Activated T-cell treated with anti-CD3 and anti-CD28 coated beads, Interleukin-2, amount 50 U/mL, for 1 hour (primary cell): ENCODE results near the gene FAM185A.
"Not testable (repeated sequence)": the region's sequence is repeated elsewhere in the genome, so short reads cannot be mapped to it uniquely, and the experiment has no call there.

Source experiments
- DNase-seq: peaks from one replicate; pipeline ENCODE4 v3.0.0-alpha.2; 2020

The FAM185A gene

DNA sequence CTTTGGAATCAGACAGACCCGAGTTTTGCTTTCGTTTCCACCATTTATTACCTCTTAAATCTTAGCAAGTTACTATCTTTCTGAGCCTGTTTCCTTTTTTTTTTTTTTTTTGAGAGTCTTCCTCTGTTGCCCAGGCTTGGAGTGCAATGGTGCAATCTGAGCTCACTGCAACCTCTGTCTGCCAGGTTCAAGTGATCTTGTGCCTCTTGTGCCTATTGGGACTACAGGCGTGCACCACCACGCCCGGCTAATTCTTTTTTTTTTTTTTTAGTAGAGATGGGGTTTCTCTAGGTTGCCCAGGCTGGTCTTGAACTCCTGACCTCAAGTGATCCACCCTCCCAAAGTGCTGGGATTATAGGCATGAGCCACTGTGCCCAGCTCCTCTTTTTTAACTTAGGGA lies 84.5 kb downstream of the FAM185A start:
- DNase-seq = no peak

- no peak for DNase-seq
These were observed 85.7 kb downstream of the FAM185A start for GRCh38 chr7:102834466-102834865.

- no peak for DNase-seq
These were observed 86.2 kb downstream of the FAM185A start for GRCh38 chr7:102834999-102835398.

DNA sequence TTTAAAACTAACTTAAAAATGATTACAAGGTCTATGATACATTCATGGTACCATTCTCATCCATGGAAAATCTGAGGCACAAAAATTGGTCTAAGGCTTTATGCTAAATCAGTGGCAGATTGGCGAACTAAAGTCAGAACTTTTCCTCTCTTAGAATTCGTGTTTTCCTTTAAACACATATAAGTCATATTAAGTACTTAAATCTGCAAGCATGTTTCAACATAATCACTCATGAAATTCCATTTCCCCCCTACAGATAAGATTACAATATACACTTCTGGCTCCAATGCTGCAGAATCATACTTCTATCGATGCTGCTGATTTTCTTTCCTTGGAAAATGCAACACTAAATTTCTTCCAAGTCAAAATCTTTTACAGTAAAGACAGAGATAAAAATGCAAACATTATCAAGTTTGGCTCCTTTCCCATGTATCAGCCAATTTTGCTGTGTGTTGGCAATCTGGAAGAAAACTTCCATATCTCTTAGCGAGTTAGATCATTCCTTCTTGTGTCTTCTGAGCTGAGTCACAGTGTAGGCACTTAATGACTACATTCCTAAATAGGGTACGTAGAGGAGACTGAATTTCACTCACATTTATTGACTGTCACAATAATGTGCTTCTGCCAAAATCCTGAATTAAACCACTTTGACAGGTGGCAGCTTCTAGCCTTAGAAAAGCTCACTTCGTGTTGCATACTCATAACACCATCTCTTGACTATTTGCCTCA lies 87.6 kb downstream of the FAM185A start:
- DNase-seq = no peak

GRCh38 chr7:102836977-102837376 lies 88.2 kb downstream of the FAM185A start:
- no peak for DNase-seq

DNA sequence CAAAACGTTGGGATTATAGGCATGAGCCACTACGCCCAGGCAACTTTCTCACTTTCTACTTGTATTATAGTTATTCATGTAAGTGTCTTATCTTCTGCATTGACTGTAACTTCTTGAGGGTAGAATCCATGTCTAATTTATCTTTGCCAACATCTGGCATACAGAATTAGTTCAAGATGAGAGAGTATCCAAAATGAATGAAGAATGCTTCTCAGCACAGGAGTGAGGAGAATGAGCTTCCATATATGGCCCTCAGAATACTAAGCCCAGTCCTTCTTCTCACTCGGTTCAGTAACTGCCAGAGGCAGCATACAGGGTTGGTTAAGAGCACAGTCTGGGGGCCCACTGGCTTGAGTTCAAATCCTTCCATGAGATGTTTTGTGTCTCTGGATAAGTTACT lies 89.0 kb downstream of the FAM185A start:
- DNase-seq = no peak

GRCh38 chr7:102838572-102839101 lies 89.8 kb downstream of the FAM185A start:
- not testable (repeated sequence) for DNase-seq

DNA sequence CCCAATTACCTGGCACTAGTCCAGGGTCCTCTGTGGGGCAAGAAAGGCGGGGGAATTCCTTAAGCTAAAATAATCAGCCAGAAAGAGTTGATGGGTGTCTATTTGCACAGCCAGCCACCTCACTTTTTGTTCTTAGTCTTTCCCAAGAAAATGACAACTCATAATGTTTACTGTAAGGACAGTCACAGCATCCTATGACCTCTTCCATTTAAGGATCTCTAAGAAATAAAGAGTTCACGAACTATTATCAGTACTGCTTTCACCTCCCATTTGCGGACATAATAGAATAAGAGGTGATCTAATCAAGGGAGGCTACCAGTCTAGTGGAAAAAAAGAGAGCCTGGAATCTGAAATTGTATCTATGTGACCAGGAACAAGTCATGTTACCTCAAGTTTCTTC lies 91.6 kb downstream of the FAM185A start:
- DNase-seq = no peak

DNA sequence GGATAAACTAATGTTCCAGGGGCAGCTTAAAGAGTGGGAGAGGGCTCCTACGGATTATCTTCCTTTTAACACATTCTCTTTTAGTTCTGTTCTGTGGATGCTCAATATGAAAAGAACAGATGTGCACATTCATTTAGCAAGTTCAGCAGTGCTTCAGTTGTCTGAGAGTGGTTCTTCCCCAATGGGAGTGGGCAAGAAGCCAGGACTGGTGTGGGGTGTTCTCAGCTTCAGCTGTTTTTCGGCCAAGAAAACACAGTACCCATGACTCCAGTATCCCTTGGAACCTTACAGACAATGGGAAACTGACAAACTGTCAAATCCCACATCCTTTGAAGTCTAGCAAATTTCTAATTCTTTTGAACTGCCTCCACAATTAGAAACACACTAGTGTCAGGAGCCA lies 92.5 kb downstream of the FAM185A start:
- DNase-seq = no peak

- DNase-seq = no peak
These were observed 93.5 kb downstream of the FAM185A start for GRCh38 chr7:102842284-102842683.

GRCh38 chr7:102843850-102844249 lies 95.1 kb downstream of the FAM185A start:
- DNase-seq = no peak

- no peak for DNase-seq
These were observed 96.5 kb downstream of the FAM185A start for GRCh38 chr7:102845346-102845745.

GRCh38 chr7:102849079-102849478 lies 100.3 kb downstream of the FAM185A start:
- no peak for DNase-seq

DNA sequence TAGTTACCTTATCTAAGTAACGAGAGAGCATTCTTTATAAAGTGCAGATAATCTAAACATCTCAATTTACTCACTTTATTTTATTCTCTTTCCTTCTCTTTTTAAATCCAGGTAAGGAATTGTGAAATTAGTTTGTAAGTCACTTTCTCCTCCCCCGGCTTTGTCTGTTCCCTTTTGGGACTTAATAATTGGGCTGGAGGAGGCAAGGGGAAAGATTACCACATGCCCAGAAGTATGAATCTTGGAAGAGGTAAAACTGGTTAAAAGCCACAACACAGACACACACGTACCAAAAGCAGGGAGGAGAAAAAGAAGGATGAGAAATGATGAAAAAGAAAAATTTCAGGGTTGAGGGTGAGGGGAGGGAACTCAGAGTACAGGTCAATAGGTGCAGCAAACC lies 100.7 kb downstream of the FAM185A start:
- no peak for DNase-seq

DNA sequence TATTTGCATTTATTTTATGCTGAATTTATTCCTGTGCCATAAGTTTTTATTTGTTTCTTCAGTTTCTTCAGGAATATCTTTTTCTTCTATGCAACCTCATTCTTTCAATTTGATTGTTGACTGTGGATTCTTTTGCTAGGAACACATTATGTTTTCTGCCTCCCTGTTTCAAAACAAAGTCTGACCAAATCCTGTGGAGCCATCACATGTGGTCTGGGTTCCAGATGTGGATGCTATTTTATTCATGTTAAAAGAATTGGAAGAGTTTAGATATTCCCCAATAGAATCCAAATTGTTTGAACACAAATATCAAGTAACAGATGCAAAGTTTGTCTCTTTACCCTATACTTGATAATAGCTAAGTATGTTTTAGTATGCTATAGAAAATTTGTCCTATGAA lies 107.2 kb downstream of the FAM185A start:
- no peak for DNase-seq
